GM12892 (cell line): Measurements from ENCODE around the gene DHX30. TPM values are rescaled to one million over a fixed set of nuclear protein-coding genes. Genes with fewer than 3 reads are reported as not detected.
A peak's percentile ranks its signal among the peaks of the same experiment; 100 is the strongest.
"Not testable (repeated sequence)": the region's sequence is repeated elsewhere in the genome, so short reads cannot be mapped to it uniquely, and the experiment has no call there.

ENCODE experiments used
- DNase-seq: peaks from one replicate; pipeline ENCODE4 v3.0.0; 2011; ENCODE audit not compliant: insufficient read length
- FAIRE-seq: peaks from 2 replicates; lab custom pipeline; 2011; peaks lifted over from hg19 to GRCh38; lab: Jason Lieb, UNC
- POLR2A ChIP-seq: IDR thresholded peaks from 2 replicates; pipeline ENCODE4 v1.6.1; 2011; ENCODE audit warnings: low read depth, low read length, control low read depth
- POLR2AphosphoS5 ChIP-seq: IDR thresholded peaks from 2 replicates; pipeline ENCODE4 v1.6.1; 2011; ENCODE audit warnings: low read depth, low read length, control low read depth
- TAF1 ChIP-seq: IDR thresholded peaks from 2 replicates; pipeline ENCODE4 v1.6.1; 2011; ENCODE audit warnings: low read depth, mild to moderate bottlenecking, control low read depth, low read length, borderline replicate concordance
- polyA plus RNA-seq: library from polyadenylated mRNA; unstranded; fragments of >200 nt; gene quantifications from one replicate; pipeline ENCODE4 v1.2.1, GENCODE V29; 2012; ENCODE audit warnings: missing spikeins, inconsistent platforms; ENCODE audit not compliant: missing spikeins

DHX30 gene, protein sequence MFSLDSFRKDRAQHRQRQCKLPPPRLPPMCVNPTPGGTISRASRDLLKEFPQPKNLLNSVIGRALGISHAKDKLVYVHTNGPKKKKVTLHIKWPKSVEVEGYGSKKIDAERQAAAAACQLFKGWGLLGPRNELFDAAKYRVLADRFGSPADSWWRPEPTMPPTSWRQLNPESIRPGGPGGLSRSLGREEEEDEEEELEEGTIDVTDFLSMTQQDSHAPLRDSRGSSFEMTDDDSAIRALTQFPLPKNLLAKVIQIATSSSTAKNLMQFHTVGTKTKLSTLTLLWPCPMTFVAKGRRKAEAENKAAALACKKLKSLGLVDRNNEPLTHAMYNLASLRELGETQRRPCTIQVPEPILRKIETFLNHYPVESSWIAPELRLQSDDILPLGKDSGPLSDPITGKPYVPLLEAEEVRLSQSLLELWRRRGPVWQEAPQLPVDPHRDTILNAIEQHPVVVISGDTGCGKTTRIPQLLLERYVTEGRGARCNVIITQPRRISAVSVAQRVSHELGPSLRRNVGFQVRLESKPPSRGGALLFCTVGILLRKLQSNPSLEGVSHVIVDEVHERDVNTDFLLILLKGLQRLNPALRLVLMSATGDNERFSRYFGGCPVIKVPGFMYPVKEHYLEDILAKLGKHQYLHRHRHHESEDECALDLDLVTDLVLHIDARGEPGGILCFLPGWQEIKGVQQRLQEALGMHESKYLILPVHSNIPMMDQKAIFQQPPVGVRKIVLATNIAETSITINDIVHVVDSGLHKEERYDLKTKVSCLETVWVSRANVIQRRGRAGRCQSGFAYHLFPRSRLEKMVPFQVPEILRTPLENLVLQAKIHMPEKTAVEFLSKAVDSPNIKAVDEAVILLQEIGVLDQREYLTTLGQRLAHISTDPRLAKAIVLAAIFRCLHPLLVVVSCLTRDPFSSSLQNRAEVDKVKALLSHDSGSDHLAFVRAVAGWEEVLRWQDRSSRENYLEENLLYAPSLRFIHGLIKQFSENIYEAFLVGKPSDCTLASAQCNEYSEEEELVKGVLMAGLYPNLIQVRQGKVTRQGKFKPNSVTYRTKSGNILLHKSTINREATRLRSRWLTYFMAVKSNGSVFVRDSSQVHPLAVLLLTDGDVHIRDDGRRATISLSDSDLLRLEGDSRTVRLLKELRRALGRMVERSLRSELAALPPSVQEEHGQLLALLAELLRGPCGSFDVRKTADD
- polyA plus RNA-seq: 25.3 TPM

DNA sequence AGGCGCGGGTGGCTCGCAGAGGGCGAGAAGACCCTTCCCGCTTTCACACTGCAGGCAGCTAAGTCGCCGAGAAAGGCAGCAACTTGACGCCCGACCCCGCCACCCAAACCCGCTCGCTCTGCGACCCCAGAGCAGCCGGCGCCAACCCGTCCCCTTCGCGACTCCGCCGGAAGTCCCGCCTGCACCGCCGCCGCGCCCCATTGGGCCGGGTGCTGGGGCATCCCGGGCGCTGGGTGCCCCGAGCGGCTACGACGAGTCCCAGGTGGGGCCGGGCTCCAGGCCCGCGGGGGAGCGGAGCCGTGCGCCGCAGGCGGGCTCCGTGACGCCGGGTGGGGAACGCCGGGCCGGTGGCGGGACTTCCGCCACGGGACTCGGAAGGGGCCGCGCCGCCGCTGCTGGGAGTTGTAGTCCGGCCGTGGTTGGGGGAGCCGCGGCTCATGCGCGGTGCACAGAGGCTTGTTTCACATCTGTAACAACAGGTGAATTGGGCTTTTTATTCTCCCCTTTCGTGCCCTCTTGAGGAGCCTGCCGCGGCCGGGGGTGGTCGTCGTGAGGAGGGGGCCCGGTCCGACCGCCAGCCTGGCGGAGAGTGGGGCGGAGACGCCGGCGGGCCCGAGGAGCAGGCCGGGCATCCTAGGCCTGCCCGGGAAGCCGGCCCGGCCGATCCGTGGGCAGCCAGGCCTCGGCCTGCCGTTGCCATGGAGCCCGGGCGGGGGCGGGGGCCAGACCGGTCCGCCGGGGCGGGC is at the start of gene DHX30:
TSS of gene DHX30 (plus strand) at position 405 of the 746 bp plus-strand sequence. CDS start 7,546 bp downstream, outside the sequence.
- TF ChIP-seq POLR2AphosphoS5: no peak
- peak; percentile 59; the same call in 1 of the 2 replicates for TF ChIP-seq POLR2A
- no peak for TF ChIP-seq TAF1
- DNase-seq (peak; percentile 92), FAIRE-seq (peak; percentile 85)

DNA sequence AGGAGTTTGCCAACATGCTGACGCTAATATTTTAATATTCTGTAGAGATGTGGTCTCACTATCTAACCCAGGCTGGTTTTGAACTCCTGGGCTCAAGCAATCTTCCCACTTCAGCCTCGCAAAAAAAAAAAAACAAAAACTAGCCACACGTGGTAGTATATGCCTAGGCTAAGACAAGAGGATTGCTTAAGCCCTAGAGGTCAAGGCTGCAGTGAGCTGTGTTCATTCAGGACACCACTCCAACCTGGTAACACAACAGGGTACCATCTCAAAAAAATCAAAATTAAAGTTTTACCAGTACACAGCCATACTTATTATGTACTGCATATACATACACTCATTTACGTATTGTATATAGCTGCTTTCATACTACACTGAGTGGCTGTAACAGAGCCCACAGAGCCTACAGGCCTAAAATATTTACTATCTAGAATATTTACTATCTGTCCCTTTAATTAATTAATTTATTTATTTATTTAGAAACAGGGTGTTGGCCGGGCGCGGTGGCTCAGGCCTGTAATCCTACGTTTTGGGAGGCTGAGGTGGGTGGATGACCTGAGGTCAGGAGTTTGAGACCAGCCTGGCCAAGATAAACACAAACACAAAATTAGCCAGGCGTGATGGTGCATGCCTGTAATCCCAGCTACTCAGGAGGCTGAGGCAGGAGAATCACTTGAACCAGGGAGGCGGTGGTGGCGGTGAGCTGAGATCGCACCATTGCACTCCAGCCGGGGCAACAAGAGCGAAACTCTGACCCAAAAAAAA is 44.5 kb upstream of the DHX30 start:
- no peak for TF ChIP-seq POLR2A
- TF ChIP-seq TAF1: no peak
- TF ChIP-seq POLR2AphosphoS5: no peak
- FAIRE-seq (no peak), DNase-seq (no peak)

DNA sequence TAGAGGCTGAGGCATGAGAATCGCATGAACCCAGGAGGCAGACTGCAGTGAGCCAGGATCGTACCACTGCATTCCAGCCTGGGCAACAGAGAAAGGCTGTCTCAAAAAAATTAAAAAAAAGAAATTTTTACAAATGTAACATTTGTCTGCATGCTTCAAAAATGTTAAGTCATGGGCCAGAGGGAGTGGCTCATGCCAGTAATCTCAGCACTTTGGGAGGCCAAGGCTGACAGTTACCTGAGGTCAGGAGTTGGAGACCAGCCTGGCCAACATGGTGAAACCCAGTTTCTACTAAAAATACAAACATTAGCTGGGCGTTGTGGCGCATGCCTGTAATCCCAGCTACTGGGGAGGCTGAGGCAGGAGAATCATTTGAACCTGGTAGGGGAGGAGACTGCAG is 42.7 kb upstream of the DHX30 start:
- not testable (repeated sequence) for DNase-seq, FAIRE-seq

DNA sequence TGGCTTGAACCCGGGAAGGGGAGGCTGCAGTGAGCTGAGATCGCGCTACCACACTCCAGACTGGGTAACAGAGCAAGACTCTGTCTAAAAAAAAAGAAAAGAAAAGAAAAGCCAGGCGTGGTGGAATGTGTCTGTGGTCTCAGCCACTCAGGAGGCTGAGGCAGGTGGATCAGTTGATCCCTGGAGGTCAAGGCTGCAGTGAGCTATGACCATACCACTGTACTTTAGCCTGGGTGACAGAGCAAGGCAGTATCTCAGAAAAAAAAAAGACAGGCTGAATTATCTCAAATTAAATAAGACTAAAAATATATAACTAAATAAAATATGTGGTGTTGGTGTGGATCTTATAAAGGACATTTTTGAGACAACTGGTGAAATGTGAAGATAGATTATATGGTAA is 41.9 kb upstream of the DHX30 start:
- DNase-seq: no peak
- no peak for FAIRE-seq
- TF ChIP-seq POLR2AphosphoS5 (no peak), TAF1 (no peak), POLR2A (no peak)

DNA sequence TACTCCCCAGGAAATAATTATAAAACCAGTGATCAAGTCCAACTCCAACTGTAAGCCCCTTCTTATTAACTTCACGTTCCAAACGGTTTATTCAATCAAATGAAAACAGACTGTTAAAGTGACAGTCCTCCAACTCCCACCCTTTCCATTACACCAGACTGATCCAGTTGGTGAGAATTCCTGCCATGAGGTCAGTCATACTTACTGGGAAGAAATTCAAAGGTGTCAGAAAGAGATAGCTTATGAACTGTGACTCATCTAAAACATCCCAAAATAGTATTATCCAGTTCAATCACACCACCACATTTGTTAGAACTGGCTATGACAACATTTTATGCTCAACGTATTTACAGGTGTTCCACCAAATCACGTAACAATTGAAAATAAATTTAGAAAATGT is 40.7 kb upstream of the DHX30 start:
- peak; percentile 57 for FAIRE-seq
- DNase-seq: no peak
- no peak for TF ChIP-seq POLR2AphosphoS5
- TF ChIP-seq POLR2A: no peak

DNA sequence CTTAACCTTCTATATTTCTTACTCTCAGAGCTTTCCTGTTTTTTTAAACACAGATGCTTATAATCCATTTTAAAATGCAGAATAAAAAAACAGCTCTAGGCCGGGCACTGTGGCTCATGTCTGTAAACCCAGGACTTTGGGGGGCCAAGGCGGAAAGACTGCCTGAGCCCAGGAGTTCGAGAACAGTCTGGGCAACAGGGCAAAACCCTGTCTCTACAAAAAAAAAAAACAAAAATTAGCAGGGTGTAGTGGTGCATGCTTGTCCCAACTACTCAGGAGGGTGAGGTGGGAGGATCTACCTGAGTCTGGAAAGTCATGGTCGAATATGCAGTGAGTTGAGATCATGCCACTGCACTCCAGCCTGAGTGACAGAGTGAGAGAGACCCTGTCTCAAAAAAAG is 36.8 kb upstream of the DHX30 start:
- TF ChIP-seq POLR2A (no peak), TAF1 (no peak), POLR2AphosphoS5 (no peak)
- no peak for FAIRE-seq
- no peak for DNase-seq

DNA sequence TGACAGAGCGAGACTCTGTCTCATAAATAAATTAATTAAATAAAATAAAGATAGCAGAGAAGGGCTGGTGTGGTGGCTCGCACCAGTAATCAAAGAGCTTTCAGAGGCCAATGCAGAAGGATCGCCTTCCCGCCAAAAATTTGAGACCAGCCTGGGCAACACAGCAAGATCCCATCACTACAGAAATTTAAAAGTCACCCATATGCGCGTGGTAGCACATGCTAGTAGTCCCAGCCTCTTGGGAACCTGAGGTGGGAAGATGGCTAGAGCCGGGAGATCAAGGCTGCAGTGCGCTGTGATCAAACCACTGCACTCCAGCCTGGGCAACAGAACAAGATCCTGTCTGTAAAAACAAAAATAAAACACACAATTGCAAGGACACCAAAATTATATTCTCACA is 30.9 kb upstream of the DHX30 start:
- DNase-seq: no peak
- FAIRE-seq: no peak
- TF ChIP-seq POLR2AphosphoS5: no peak
- no peak for TF ChIP-seq TAF1
- no peak for TF ChIP-seq POLR2A

DNA sequence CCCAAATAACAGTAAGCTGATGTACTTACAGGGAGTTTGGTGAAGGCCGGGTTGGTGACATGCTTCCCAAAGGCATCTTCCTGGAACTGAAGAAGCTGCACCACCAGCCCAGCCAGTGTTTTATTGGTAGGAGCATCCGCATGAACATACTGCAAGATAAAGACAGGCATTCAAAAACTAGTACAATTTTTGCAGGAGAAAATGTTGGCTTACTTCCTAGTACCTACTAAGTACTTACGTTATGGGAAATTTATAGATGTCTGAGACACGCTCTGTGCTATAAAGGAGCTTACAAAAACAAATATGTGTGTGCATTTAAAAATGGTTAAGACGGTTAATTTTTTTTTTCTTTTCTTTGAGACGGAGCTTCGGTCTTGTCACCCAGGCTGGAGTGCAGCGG is 30.1 kb upstream of the DHX30 start:
- DNase-seq (no peak), FAIRE-seq (no peak)
- no peak for TF ChIP-seq POLR2AphosphoS5
- no peak for TF ChIP-seq TAF1
- TF ChIP-seq POLR2A: no peak

DNA sequence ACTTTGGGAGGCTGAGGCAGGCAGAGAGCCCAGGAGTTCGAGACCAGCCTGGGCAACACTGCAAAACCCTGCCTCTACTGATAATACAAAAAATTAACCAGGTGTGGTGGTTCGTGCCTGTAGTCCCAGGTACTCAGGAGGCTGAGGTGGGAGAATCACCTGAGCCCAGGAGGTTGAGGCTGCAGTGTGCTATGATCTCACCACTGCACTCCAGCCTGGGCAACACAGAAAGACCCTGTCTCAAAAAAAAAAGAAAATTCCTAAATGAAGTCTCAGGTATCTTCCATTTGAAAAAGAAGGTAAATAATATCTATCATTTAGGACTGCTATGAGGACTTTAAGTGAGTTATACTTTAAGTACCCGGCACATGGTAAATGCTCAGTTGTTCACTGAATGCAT is 24.2 kb upstream of the DHX30 start:
- DNase-seq (no peak), FAIRE-seq (no peak)
- TF ChIP-seq POLR2A (no peak), POLR2AphosphoS5 (no peak), TAF1 (no peak)
